Muscle of arm (tissue), 12 donors: ENCODE measurements around the gene FAM241B. TPM values are rescaled to one million over a fixed set of nuclear protein-coding genes. Genes with fewer than 3 reads are reported as not detected.
A peak's percentile ranks its signal among the peaks of the same experiment; 100 is the strongest.

Experiments
- DNase-seq: peaks from one replicate; pipeline ENCODE4 v3.0.0-alpha.2; 2013
- polyA plus RNA-seq, 12 donors: library from polyadenylated mRNA; unstranded; fragments of 120-200 nt; gene quantifications; one replicate each; pipeline ENCODE4 v1.2.1, GENCODE V29; 2013; ENCODE audit not compliant: insufficient read length in 12 of 12

The FAM241B gene
- polyA plus RNA-seq, 12 donors: 0.25 to 0.83 (median 0.37) TPM; not detected in 3

DNA sequence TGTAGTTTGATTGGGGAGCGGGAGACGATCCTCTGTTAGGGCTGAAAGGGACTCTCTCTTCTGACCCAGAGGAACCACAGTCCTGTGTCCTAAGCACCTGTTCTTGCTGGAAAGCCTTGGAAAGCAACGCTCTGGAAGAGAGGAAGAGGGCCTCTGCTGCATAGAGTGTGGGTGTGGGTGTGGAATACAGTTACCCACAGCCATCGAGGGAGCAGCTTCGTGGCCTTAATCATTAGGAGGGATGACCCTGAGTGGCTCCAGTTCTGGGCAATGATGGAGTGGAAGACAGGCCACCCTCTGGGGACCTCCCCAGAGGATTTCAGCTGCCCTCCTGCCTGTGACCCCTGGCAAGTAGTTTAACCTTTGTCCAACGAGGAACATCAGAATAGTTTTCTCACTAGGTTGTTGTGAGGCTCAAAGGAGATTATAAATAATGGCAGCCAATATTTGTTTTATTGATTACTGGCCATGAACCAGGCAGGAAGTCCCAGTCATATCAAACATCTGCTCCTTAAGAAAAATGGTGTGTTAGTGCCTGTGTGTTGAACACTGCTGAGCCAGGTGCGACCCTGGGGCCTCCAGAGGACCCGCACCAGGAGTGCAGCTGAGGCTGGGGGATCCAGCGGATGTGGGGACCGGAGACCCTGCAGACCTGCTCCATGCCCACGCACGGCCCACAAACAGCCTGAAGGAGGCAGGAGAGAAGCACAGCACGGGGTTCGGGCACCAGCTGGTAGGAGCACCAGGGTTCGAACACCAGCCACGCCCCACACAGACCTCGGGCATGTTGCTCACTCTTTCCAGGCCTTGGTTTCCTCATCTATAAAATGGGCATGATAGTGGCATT lies 35.6 kb downstream of the FAM241B start:
- no peak for DNase-seq

DNA sequence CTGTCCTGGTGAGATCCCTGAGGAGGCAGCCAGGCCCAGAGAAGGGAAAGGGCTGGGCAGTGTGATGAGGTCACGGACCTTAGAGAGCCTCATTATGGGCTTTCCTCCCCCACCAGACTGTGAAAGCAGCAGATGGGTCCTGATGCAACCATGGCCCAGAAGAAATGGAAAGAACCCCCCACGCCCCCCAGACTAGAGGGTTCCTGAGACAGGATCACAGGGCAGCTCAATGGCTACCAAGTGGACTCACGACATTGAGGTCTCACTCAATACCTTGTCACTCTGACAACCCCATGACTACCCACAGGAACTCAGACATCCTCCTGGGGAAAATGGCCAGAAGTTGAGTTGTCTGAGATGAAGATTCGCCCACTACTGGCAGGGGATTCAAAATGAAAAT lies 36.7 kb downstream of the FAM241B start:
- no peak for DNase-seq

DNA sequence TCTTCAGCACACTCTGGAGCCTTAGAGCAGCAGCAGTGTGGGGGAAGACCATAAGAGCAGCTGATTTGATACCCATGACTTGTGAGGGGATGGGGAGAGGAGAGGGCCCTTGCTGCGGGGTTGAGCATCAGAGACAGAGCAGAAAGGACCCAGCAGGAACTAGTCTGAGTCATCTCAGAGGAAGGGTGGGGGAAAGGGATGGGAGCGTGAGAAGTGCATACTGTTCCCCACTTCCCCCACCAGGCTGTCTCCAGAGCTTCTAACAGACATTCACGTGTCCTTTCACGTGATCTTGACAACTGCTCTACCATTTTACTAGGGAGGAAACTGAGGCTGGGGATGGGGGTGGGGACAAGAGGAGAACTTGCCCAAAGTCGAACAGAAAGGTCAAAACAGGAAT lies 38.7 kb downstream of the FAM241B start:
- no peak for DNase-seq

DNA sequence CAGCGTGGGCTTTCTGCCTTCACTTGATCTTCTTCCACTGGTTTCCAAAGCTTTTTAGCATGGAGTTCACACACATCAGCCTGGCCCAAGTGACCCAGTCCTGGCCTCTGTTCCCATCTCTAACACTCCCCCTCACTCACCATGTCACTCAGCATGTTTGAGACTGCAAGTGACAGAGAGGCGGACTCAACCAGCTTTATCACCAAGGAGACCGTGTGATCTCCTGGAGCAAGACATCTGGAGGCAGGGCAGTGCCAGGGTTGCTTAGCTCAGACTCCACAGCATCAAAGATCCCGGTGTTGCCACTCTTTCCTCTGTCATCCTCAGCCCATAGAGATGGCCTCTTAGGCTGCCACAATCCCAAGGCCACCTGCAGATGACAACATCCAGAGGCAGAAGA lies 39.4 kb downstream of the FAM241B start:
- no peak for DNase-seq

DNA sequence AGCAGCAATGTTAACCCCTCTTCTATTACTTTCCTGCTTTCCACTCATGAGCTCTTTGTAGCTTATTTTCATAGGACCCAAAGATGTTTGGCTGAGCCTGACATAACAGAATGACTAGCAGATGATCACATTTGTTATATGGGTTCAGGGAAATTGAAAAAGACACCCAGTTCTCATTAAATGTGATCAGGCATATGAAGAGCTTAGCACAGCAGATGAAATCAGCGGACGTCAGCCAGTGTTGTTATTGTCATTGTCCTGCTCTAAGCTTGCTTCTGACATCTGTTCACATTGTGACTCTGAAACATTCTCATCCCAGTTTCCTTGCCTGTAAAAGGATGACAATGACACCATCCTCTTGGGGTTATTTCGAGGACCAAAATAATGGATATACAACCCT lies 43.5 kb downstream of the FAM241B start:
- DNase-seq: no peak

DNA sequence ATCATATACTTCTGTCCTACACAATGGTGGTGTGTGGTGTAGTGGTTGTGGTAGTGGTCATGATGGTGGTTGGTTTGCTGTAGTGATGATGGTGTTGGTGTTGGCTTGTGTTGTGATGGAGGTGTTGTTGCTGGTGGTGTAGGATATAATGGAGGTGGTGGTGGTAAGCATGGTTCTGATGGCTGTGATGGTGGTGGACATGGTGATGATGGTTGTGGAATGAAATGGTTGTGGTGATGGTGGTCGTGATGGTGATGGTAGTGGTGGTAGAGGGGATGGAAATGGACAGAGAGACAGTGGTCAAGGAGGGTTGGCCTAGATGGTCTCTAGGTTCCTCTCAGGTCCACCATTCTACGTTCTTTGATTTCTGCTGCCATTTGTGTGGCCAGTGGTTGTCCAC lies 44.7 kb downstream of the FAM241B start:
- no peak for DNase-seq

DNA sequence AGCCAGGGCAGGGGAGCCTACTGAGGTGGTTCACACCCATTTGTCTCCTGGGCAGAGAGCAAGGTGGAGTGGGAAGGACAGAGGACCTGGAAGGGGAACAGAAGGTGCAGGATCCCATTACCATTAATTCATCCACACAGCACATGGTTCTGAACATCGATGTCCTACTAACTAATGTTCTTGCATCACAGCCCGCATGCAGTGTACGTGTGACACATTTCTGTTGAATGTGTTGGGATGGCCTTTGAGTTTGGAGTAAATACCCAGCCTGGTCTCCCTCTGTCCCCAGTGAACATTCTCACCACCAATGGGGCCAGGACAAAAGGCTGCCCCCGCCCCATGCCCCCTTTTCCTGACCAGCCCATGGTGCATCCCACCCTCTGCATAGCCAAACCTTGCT lies 46.3 kb downstream of the FAM241B start:
- DNase-seq: no peak

DNA sequence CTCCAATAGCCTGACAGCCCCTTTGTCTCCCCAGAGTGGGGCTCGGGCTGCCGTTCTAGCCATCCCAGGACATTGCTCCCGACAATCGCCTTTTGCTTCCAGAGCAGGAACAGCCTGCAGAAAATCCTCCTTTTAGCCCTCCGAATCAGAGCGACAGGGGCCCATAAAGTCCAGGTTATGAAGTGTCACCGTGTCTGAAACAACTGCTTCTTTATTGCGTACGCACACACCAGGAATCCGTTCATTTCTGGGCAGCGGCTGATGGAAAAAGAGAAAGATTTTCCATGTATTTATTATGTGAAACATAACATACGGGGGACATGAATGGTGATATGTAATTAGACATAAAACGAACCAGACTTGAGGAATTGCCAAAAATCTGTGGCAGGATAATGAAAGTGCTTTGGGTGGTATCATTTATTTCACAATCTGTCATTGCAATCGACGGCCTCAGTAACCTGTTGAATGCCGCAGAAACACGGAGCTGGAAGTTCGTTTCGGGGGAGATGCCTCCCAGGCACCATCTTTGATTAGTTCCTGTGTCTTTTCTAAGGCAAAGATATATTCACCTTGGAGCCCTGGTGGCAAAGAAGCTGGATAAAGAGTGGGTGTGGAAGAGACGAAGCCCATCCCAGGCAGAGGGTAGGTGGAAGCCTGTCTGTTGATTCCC lies 48.1 kb downstream of the FAM241B start:
- DNase-seq: peak; percentile 48

DNA sequence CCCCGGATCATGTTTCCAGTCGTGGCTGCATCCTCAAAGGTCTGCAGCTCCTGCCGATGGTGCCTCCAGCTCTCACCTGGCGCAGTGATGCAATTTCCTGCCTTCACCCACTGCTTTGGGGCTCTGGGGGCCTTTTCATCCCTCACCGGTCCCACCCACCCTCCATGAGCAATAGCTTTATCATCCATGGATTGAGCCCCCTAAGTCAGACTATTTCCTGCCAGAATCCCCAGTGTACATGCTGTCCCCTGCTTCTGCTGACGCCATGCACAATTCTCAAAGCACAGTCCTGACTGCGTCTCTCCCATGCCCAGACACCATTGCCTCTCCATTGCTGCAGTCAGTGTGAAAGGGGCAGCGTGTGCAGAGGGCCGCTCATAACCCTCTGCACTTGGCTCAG lies 49.7 kb downstream of the FAM241B start:
- DNase-seq: no peak

DNA sequence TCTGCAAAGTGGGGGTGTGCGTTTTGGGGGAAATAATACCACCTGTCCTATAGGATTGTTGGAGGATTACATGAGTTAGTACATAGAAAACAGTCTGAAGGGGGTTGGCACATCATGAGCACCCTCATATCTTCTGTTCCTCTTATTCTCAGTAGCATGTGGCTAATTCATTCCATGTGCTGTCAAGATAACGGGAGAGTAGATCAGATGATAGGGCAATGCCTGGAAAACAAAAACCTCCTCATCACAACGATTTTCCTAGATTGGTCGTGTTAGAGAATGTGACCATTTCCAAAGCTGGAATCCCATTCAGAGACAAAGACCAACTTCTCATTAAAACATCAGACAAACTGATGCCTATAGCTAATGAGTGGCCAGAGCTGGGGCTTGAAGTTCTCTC lies 50.6 kb downstream of the FAM241B start:
- DNase-seq: no peak

DNA sequence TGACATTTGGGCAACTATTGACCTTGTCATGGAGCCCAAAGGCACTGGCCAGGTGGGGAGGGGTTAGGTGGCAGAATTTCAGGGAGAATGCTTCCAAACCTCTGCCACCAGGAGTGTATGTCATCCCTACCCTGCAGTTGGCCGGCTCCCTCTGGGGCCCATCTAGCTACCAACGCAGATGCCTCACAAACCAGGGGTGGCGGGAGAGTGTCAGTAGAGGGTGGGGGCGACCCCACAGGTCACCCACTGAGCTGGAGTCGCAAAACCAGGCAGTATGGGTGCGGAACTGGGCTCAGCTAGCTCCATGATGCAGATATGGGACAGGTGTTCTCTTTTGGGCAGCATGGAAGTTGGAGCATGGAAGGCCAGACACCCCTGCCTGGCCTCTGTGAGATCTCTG lies 51.4 kb downstream of the FAM241B start:
- no peak for DNase-seq

DNA sequence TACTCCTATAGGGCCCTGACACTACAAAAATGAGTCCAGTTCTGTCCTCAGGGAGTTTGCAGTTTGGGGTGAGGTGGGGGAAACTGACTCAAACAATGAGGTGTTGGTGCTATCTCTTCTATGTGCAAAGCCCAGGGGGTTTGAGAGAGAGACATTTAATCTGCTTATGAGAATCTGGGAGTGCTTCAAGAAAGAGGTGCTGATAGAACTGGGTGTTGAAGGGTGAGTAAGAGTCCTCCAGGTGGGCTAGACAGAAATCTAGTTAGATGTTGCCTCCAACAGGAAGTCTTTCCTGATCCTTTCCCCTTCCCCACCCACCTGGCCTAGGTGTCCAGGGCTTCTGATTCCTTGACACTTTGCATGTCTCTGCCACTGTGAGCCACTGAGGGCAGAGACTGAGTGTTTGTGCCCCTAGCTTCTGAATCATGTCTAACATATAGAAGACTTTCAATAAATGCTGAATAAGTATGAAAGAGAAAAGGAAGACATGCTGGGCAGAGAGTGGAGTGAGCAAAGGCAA lies 53.0 kb downstream of the FAM241B start:
- DNase-seq: no peak

Other genes starting within 250 kb of the FAM241B start
- under 1 TPM in 10 of 12 donors, not detected in 2; 0.24 to 0.74 (median 0.54) TPM for gene TACR2, start 213.3 kb upstream of the FAM241B start, polyA plus RNA-seq
- gene TSPAN15, start 178.8 kb upstream of the FAM241B start, polyA plus RNA-seq: 10 to 100 TPM in 11 of 12 donors, not detected in 1; 38.6 to 92.3 (median 71.5) TPM
- gene NEUROG3, start 56.8 kb upstream of the FAM241B start, polyA plus RNA-seq: not detected
- gene COL13A1, start 171.7 kb downstream of the FAM241B start, polyA plus RNA-seq: 10 to 100 TPM in 6 of 12 donors, 1 to 10 TPM in 5, not detected in 1; 5.8 to 19.9 (median 10.5) TPM